GM12878 (cell line): ENCODE measurements around the gene WWOX. TPM values are rescaled to one million over a fixed set of nuclear protein-coding genes. Genes with fewer than 3 reads are reported as not detected.

Experiments
- ATAC-seq: fragments of 200-7000 bp; cut with Tn5 transposase; 3 replicates; pipeline ENCODE4 v1.9.1; 2020; ENCODE audit warnings: mild to moderate bottlenecking, moderate library complexity
- BruUV-seq: library from RNA; stranded (reverse); fragments of 400-500 nt; replicated peaks from 2 replicates; lab custom pipeline; 2021; lab: Mats Ljungman, UMichigan
- CTCF ChIA-PET: fragments of 300-600 bp; sonication (Branson Sonifier 250); formaldehyde crosslinking; extraction: SDS; loops from one replicate; lab custom pipeline; 2021; ENCODE audit warnings: inconsistent platforms; lab: Yijun Ruan, JAX
- POLR2A ChIA-PET: fragments of 350-600 bp; formaldehyde crosslinking; extraction: SDS; loops from one replicate; lab custom pipeline; 2021; ENCODE audit warnings: inconsistent platforms; lab: Charles Lee
- RAD21 ChIA-PET: fragments of 300-600 bp; sonication (Branson Sonifier 250); formaldehyde crosslinking; loops from one replicate; lab custom pipeline; 2023; ENCODE audit warnings: antibody characterized with exemption; ENCODE audit not compliant: unreplicated experiment; lab: Charles Lee
- SMC1A ChIA-PET: fragments of 300-600 bp; sonication (Branson Sonifier 250); formaldehyde crosslinking; loops from one replicate; lab custom pipeline; 2023; ENCODE audit not compliant: unreplicated experiment, uncharacterized antibody; lab: Charles Lee
- DNase-seq: peaks from one replicate; pipeline ENCODE4 v3.0.0-alpha.2; 2011; ENCODE audit warnings: low read depth, low spot score
- FAIRE-seq: peaks from 3 replicates; lab custom pipeline; 2011; peaks lifted over from hg19 to GRCh38; lab: Jason Lieb, UNC
- H2AFZ ChIP-seq: 2 replicates; pipeline ENCODE4 v1.6.0; 2011; ENCODE audit warnings: low read depth, low read length, control low read depth; ENCODE audit not compliant: control insufficient read depth
- H3K27ac ChIP-seq: 2 replicates; pipeline ENCODE4 v1.5.1; 2011; ENCODE audit warnings: control low read depth; ENCODE audit not compliant: control insufficient read depth, insufficient read depth
- H3K27me3 ChIP-seq, 2 experiments: replicated peaks in 1 of 2; 2 replicates each; pipeline versions ENCODE4 v1.6.0 to v1.6.1; 2011; ENCODE audit warnings: low read length in 1 of 2; ENCODE audit not compliant: control insufficient read depth in 2 of 2, insufficient read depth in 2 of 2
- H3K36me3 ChIP-seq, 2 experiments: 2 replicates each; pipeline ENCODE4 v1.5.1; 2011; ENCODE audit warnings: low read length in 1 of 2; ENCODE audit not compliant: control insufficient read depth in 2 of 2, insufficient read depth in 2 of 2
- H3K4me1 ChIP-seq: 2 replicates; pipeline ENCODE4 v1.6.1; 2011; ENCODE audit warnings: mild to moderate bottlenecking, low read length, moderate library complexity, mixed read lengths; ENCODE audit not compliant: control insufficient read depth, insufficient read depth
- H3K4me2 ChIP-seq: 2 replicates; pipeline ENCODE4 v1.6.0; 2011; ENCODE audit warnings: control low read depth; ENCODE audit not compliant: control insufficient read depth, insufficient read depth
- H3K4me3 ChIP-seq: fragments of 200-600 bp; sonication (generic); 2 replicates; pipeline ENCODE4 v1.5.1; 2016
- H3K79me2 ChIP-seq: 2 replicates; pipeline ENCODE4 v1.6.0; 2011; ENCODE audit warnings: low read length; ENCODE audit not compliant: control insufficient read depth, insufficient read depth
- H3K9ac ChIP-seq: 2 replicates; pipeline ENCODE4 v1.8.0; 2011; ENCODE audit warnings: low read length, control low read depth, mixed read lengths; ENCODE audit not compliant: control insufficient read depth, insufficient read depth
- H3K9me3 ChIP-seq: replicated peaks from 3 replicates; pipeline ENCODE4 v1.5.1; 2011; ENCODE audit warnings: mild to moderate bottlenecking, low read length; ENCODE audit not compliant: control insufficient read depth, insufficient read depth
- H4K20me1 ChIP-seq: 2 replicates; pipeline ENCODE4 v1.6.0; 2011; ENCODE audit not compliant: control insufficient read depth, insufficient read depth
- BCL11A ChIP-seq: IDR thresholded peaks from 2 replicates; pipeline ENCODE4 v1.6.1; 2011; ENCODE audit warnings: low read depth, low read length
- CBX5 ChIP-seq: sonication (generic); IDR thresholded peaks from 2 replicates; pipeline ENCODE4 v1.6.1; 2016; ENCODE audit warnings: low read depth, moderate library complexity, mild to moderate bottlenecking, inconsistent platforms
- CEBPZ ChIP-seq: fragments of 150-350 bp; IDR thresholded peaks from 2 replicates; pipeline ENCODE4 v1.6.1; 2016; ENCODE audit warnings: low read depth, low read length
- FOXM1 ChIP-seq: IDR thresholded peaks from 2 replicates; pipeline ENCODE4 v1.6.1; 2012; ENCODE audit warnings: low read depth, mild to moderate bottlenecking, inconsistent platforms, low read length, moderate library complexity
- IRF4 ChIP-seq: IDR thresholded peaks from 2 replicates; pipeline ENCODE4 v1.6.1; 2011; ENCODE audit warnings: low read depth, low read length
- JUNB ChIP-seq: IDR thresholded peaks from 2 replicates; pipeline ENCODE4 v1.6.1; 2016; ENCODE audit warnings: antibody characterized with exemption, mild to moderate bottlenecking
- NBN ChIP-seq: fragments of 450-650 bp; IDR thresholded peaks from 2 replicates; pipeline ENCODE4 v1.6.1; 2016
- NFYB ChIP-seq: IDR thresholded peaks from 2 replicates; pipeline ENCODE4 v1.6.1; 2011; ENCODE audit warnings: low read depth, mild to moderate bottlenecking, low read length, improper control_type of control experiment, moderate library complexity; ENCODE audit not compliant: insufficient read depth
- PAX8 ChIP-seq: fragments of 450-650 bp; IDR thresholded peaks from 2 replicates; pipeline ENCODE4 v1.6.1; 2017; ENCODE audit warnings: mild to moderate bottlenecking, moderate library complexity
- RAD21 ChIP-seq: IDR thresholded peaks from 2 replicates; pipeline ENCODE4 v1.6.1; 2011; ENCODE audit warnings: mild to moderate bottlenecking, low read depth, low read length, moderate library complexity; ENCODE audit not compliant: insufficient read depth
- SMAD1 ChIP-seq: fragments of 450-650 bp; IDR thresholded peaks from 2 replicates; pipeline ENCODE4 v1.6.1; 2018; ENCODE audit warnings: mild to moderate bottlenecking, low read depth; ENCODE audit not compliant: partially characterized antibody
- ZZZ3 ChIP-seq: IDR thresholded peaks from 2 replicates; pipeline ENCODE4 v1.6.1; 2011; ENCODE audit warnings: low read depth; ENCODE audit not compliant: control insufficient read depth, insufficient read length
- WGBS: methylation state at CpG from one replicate; pipeline ENCODE4 v1.1.6; 2016; ENCODE audit warnings: low lambda C conversion rate; ENCODE audit not compliant: insufficient replicate concordance, insufficient coverage; ENCODE audit errors: missing lambda C conversion rate; 5-methylcytosine and 5-hydroxymethylcytosine counted together
- in situ Hi-C: fragments of 300-500 bp; cut with MboI; formaldehyde crosslinking; loops from 9 replicates; pipeline ENCODE4 v1.14.3; 2018; ENCODE audit warnings: mixed read lengths
- intact Hi-C: fragments of 100-400 bp; cut with micrococcal nuclease; formaldehyde crosslinking; loops from one replicate; pipeline ENCODE4 v1.14.2; 2022; ENCODE audit not compliant: unreplicated experiment
- polyA plus RNA-seq, 11 experiments: library from polyadenylated mRNA; depleted of rRNA in 4 of 11; unstranded in 6 of 11; stranded (reverse) in 5 of 11; fragments of >200 nt; fragmentation: Nextera tagmentation in 4 of 11; fragmentation: Illumina TruSeq in 1 of 11; extraction: Ambion mirVana in 4 of 11; extraction: Trizol in 1 of 11; gene quantifications; 1 replicate in 1 of 11; 2 replicates in 10 of 11; pipeline versions ENCODE4 v1.2.1 to v1.2.3, GENCODE V29; 2011 to 2016; ENCODE audit warnings: inconsistent platforms in 2 of 11, missing spikeins in 2 of 11, low read depth in 1 of 11
- total RNA-seq, 4 experiments: library from RNA; depleted of rRNA in 3 of 4; stranded (reverse); fragments of >200 nt in 3 of 4; fragmentation: Illumina TruSeq in 1 of 4; extraction: Trizol in 1 of 4; gene quantifications; 2 replicates each; pipeline versions ENCODE4 v1.2.1 to v1.2.3, GENCODE V29; 2013 to 2021
- TF ChIP-seq, protein P1 (sequence below): IDR thresholded peaks from 2 replicates; pipeline ENCODE4 v1.6.1; 2012; ENCODE audit warnings: low read depth, low read length, improper control_type of control experiment

Gene WWOX
- total and polyA plus RNA-seq, 10 of the 15 experiments (the other 5 are each of a cell fraction or from before 2014, with no cell fraction given) = 2.8 to 24.4 (median 17.8) TPM

DNA sequence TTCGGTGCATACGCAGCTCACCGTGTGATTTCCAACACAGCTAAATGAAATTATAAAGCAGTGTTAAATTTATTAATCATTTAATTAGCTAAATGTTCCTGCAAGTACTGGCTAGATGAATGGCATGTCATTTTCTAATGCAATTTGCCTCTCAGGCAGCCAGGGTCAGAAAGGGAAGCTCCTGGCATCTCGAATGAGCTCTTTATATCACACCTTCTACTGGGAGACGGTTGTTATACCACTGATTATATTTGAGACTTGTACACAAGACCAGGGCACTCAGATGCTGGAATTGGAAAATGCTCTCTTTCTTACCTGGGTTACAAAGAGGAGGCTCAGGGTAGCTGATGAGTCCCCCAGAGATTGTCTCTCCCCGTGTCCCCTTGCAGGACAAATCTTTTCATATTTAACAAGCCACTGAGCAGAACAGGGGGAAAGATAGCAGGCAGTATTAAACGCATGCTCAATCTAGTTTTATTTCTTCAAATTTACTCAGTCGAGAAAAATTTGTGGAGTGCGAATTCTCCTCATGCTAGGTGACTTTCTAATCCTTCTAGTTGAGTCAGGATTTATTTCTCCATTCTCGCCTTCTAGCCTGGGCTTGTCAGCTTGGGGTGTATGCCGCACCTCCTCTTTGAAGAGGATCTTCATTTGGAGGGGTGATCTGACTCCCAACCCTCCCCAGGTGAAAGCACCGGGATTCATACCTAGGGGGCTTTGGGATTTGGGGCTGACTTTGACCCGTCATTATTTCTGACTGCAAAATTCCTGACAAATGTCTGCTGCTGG lies 1060.0 kb downstream of the WWOX start:
- Histone ChIP-seq H2AFZ (no peak overlapping the region), H3K9me3 (no peaks in the 10 kb centered on the region), H3K4me3 (no peak overlapping the region), H3K4me2 (no peak overlapping the region), H3K27ac (no peak overlapping the region), H3K79me2 (no peaks in the 10 kb centered on the region), H3K4me1 (no peaks in the 10 kb centered on the region), H3K36me3 (no peaks in the 10 kb centered on the region), H3K9ac (no peak overlapping the region), H4K20me1 (no peaks in the 10 kb centered on the region), H3K27me3 (no peaks in the 10 kb centered on the region)
- RAD21 ChIA-PET = no interaction called here
- DNase-seq (no peak), ATAC-seq (no peak), FAIRE-seq (no peak)
- SMC1A ChIA-PET = interaction anchor here (1.0 kb wide), 1 partner anchor 9 kb away, joined by 3 read pairs; no protein-coding TSS in a partner anchor
- POLR2A ChIA-PET = no interaction called here
- no peak for TF ChIP-seq IRF4
- TF ChIP-seq ZZZ3 = no peak
- in situ Hi-C loops = no loop called here
- BruUV-seq = no TSS peak
- WGBS = 43% methylated on average over 13 of the region's 13 CpGs
- CTCF ChIA-PET = interaction anchor here (1.2 kb wide), 1 partner anchor 12 kb away, joined by 3 read pairs; no protein-coding TSS in a partner anchor
- intact Hi-C loops = no loop called here

DNA sequence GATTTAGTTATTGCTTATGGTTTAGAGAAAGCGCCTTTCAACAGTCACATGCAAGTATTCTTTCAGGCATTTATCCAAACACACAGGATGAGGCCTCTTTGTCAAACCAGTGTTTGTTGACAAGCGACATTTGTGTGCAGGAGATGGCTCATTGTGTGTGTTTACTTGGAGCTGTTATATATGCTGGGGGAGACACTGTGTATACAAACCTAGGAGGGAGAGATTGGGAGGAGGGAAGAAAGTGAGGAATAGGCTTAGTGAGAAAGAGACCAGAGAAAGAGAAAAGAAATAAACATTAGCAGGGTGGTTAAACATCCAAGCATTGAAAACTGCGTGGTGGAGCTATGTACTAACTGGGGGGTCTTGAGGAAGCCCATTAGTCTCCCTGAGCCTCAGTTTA lies 1063.5 kb downstream of the WWOX start:
- no TSS peak for BruUV-seq
- TF ChIP-seq NFYB = no peak
- TF ChIP-seq, protein P1, sequence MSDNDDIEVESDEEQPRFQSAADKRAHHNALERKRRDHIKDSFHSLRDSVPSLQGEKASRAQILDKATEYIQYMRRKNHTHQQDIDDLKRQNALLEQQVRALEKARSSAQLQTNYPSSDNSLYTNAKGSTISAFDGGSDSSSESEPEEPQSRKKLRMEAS = no peak
- no peak for TF ChIP-seq FOXM1
- no peak for TF ChIP-seq BCL11A
- TF ChIP-seq PAX8 = no peak
- TF ChIP-seq CBX5 = no peak
- TF ChIP-seq SMAD1 = no peak
- TF ChIP-seq NBN = no peak
- TF ChIP-seq CEBPZ = no peak
- TF ChIP-seq RAD21 = no peak
- no peak for TF ChIP-seq JUNB

More for the DNA sequence above, 1063.5 kb downstream of the WWOX start:
- Histone ChIP-seq H3K79me2 (no peaks in the 10 kb centered on the region), H3K4me1 (no peaks in the 10 kb centered on the region), H3K27me3 (no peaks in the 10 kb centered on the region), H2AFZ (no peak overlapping the region), H3K9ac (no peak overlapping the region), H3K9me3 (no peaks in the 10 kb centered on the region), H3K4me2 (no peak overlapping the region), H3K4me3 (no peak overlapping the region), H4K20me1 (no peaks in the 10 kb centered on the region), H3K27ac (no peak overlapping the region), H3K36me3 (no peaks in the 10 kb centered on the region)
- ChIA-PET POLR2A (no interaction called here), RAD21 (no interaction called here), SMC1A (interaction anchor here (2.8 kb wide), 1 partner anchor 12 kb away, joined by 13 read pairs; no protein-coding TSS in a partner anchor), CTCF (no interaction called here)
- no peak for ATAC-seq
- intact Hi-C loops (no loop called here), in situ Hi-C loops (no loop called here)
- FAIRE-seq = no peak
- DNase-seq = no peak
- WGBS = 14% methylated on average over 3 of the region's 3 CpGs
